Gastroesophageal sphincter (tissue), 4 donors: ENCODE measurements around the gene CFAP99. TPM values are rescaled to one million over a fixed set of nuclear protein-coding genes. Genes with fewer than 3 reads are reported as not detected.

Source experiments
- ATAC-seq: fragments of 150-250 bp; one replicate; pipeline ENCODE4 v1.9.1; 2016; ENCODE audit warnings: mild to moderate bottlenecking, moderate library complexity
- H3K27ac ChIP-seq, 4 donors: fragments of 200-600 bp; sonication (generic) in 3 of 4; 1 replicate in 3 of 4; 2 replicates in 1 of 4; pipeline ENCODE4 v1.5.1; 2016 to 2019
- H3K27me3 ChIP-seq: fragments of 200-600 bp; sonication (generic); one replicate; pipeline ENCODE4 v1.5.1; 2019
- H3K36me3 ChIP-seq, 2 donors: fragments of 200-600 bp; sonication (generic); one replicate each; pipeline ENCODE4 v1.5.1; 2019; ENCODE audit warnings: control low read depth in 1 of 2
- H3K4me1 ChIP-seq, 3 donors: fragments of 200-600 bp; sonication (generic); 1 replicate in 2 of 3; 2 replicates in 1 of 3; pipeline ENCODE4 v1.5.1; 2016 to 2019; ENCODE audit warnings: control low read depth in 2 of 3
- H3K4me3 ChIP-seq, 2 donors: fragments of 200-600 bp; sonication (generic); one replicate each; pipeline ENCODE4 v1.5.1; 2019; ENCODE audit warnings: mild to moderate bottlenecking in 1 of 2, moderate library complexity in 1 of 2
- H3K9me3 ChIP-seq, 3 donors: fragments of 200-600 bp; sonication (generic); one replicate each; pipeline ENCODE4 v1.5.1; 2017 to 2019; ENCODE audit warnings: control low read depth in 2 of 3
- CTCF ChIP-seq, 4 experiments: fragments of 200-600 bp in 2 of 4; fragments of 450-650 bp in 2 of 4; sonication (generic) in 1 of 4; IDR thresholded peaks; one replicate each; pipeline ENCODE4 v1.5.1; 2017 to 2019; ENCODE audit warnings: antibody characterized with exemption in 4 of 4, mild to moderate bottlenecking in 2 of 4, moderate library complexity in 2 of 4
- EP300 ChIP-seq: sonication (generic); formaldehyde crosslinking; IDR thresholded peaks from one replicate; pipeline ENCODE4 v1.6.1; 2017; ENCODE audit warnings: antibody characterized with exemption, mild to moderate bottlenecking
- POLR2A ChIP-seq, 2 donors: fragments of 450-650 bp; IDR thresholded peaks; one replicate each; pipeline ENCODE4 v1.6.1; 2017; ENCODE audit warnings: antibody characterized with exemption in 2 of 2, mild to moderate bottlenecking in 2 of 2, moderate library complexity in 1 of 2
- POLR2AphosphoS5 ChIP-seq: sonication (generic); formaldehyde crosslinking; IDR thresholded peaks from one replicate; pipeline ENCODE4 v1.6.1; 2017; ENCODE audit warnings: antibody characterized with exemption
- WGBS, 2 donors: methylation state at CpG; one replicate each; pipeline ENCODE4 v1.1.5; 2018; ENCODE audit warnings: low coverage in 1 of 2; 5-methylcytosine and 5-hydroxymethylcytosine counted together
- total RNA-seq, 4 donors: library from RNA; depleted of rRNA; stranded (reverse); fragments of >200 nt; gene quantifications; one replicate each; pipeline ENCODE4 v1.1.0, GENCODE V29; 2016

The CFAP99 gene
- total RNA-seq, 4 donors from 2014 or later: not detected

- Histone ChIP-seq H3K4me1 (no peaks in the 10 kb centered on the region), H3K4me3 (no peak overlapping the region), H3K27ac (no peak overlapping the region), H3K9me3 (no peaks in the 10 kb centered on the region), H3K36me3 (peaks cover 0 to 88% of the 10 kb centered on the region in 2 donors), H3K27me3 (no peaks in the 10 kb centered on the region)
- 81 to 92% methylated on average over 2 to 3 of the region's 5 CpGs for WGBS, 2 donors
- no peak for ATAC-seq
- TF ChIP-seq POLR2A (IDR thresholded peaks at IDR 0.05) (no peak), POLR2AphosphoS5 (no peak), EP300 (no peak), CTCF (IDR thresholded peaks at IDR 0.05) (no peak)
These were observed 85.1 kb downstream of the CFAP99 start for GRCh38 chr4:2503809-2504208.

GRCh38 chr4:2507259-2507658 lies 88.5 kb downstream of the CFAP99 start:
- no peaks in the 10 kb centered on the region for H3K9me3 ChIP-seq
- H3K4me1 ChIP-seq: no peaks in the 10 kb centered on the region
- TF ChIP-seq POLR2A (IDR thresholded peaks at IDR 0.05): no peak
- TF ChIP-seq POLR2AphosphoS5: no peak
- TF ChIP-seq EP300: no peak
- no peak for TF ChIP-seq CTCF (IDR thresholded peaks at IDR 0.05)
- no peaks in the 10 kb centered on the region for H3K27me3 ChIP-seq
- peaks cover 0 to 85% of the 10 kb centered on the region in 2 donors for H3K36me3 ChIP-seq
- 92 to 96% methylated on average over 2 to 4 of the region's 4 CpGs for WGBS, 2 donors
- ATAC-seq: no peak
- H3K4me3 ChIP-seq: no peak overlapping the region
- H3K27ac ChIP-seq: no peak overlapping the region

GRCh38 chr4:2507855-2508254 lies 89.1 kb downstream of the CFAP99 start:
- Histone ChIP-seq H3K27ac (no peak overlapping the region), H3K9me3 (no peaks in the 10 kb centered on the region), H3K4me3 (no peak overlapping the region), H3K36me3 (peaks cover 0 to 85% of the 10 kb centered on the region in 2 donors), H3K27me3 (no peaks in the 10 kb centered on the region), H3K4me1 (no peaks in the 10 kb centered on the region)
- TF ChIP-seq POLR2AphosphoS5 (no peak), POLR2A (IDR thresholded peaks at IDR 0.05) (no peak), EP300 (no peak), CTCF (IDR thresholded peaks at IDR 0.05) (no peak)
- ATAC-seq: no peak
- WGBS, 2 donors: 100% methylated on average over 1 of the region's 7 CpGs; no CpG with 5 or more reads in 1 of the 2 donors

GRCh38 chr4:2510351-2511259 lies 91.8 kb downstream of the CFAP99 start:
- Histone ChIP-seq H3K27me3 (no peaks in the 10 kb centered on the region), H3K9me3 (no peaks in the 10 kb centered on the region), H3K4me3 (no peak overlapping the region), H3K27ac (no peak overlapping the region), H3K36me3 (peaks cover 0 to 94% of the 10 kb centered on the region in 2 donors), H3K4me1 (peaks cover 0 to 10% (median 0%) of the 10 kb centered on the region in 3 donors)
- TF ChIP-seq POLR2A (IDR thresholded peaks at IDR 0.05) (no peak), POLR2AphosphoS5 (no peak), CTCF (IDR thresholded peaks at IDR 0.05) (no peak), EP300 (no peak)
- no peak for ATAC-seq
- 92 to 93% methylated on average over 4 of the region's 13 CpGs for WGBS, 2 donors

- Histone ChIP-seq H3K9me3 (no peaks in the 10 kb centered on the region), H3K27me3 (no peaks in the 10 kb centered on the region), H3K36me3 (peaks cover 0 to 92% of the 10 kb centered on the region in 2 donors), H3K27ac (no peak overlapping the region), H3K4me3 (no peak overlapping the region), H3K4me1 (peaks cover 3 to 20% (median 5%) of the 10 kb centered on the region in 3 donors)
- no peak for ATAC-seq
- WGBS, 2 donors: 64 to 100% methylated on average over 1 to 5 of the region's 9 CpGs
- TF ChIP-seq POLR2AphosphoS5: no peak
- no peak for TF ChIP-seq CTCF (IDR thresholded peaks at IDR 0.05)
- no peak for TF ChIP-seq POLR2A (IDR thresholded peaks at IDR 0.05)
- TF ChIP-seq EP300: no peak
These were observed 92.9 kb downstream of the CFAP99 start for GRCh38 chr4:2511645-2512131.
